GM10248 (cell line): ENCODE measurements around the gene HFE.
A peak's percentile ranks its signal among the peaks of the same experiment; 100 is the strongest.

Experiments
- CTCF ChIA-PET: fragments of 300-600 bp; sonication (Branson Sonifier 250); formaldehyde crosslinking; extraction: SDS; loops from one replicate; lab custom pipeline; 2021; ENCODE audit warnings: antibody characterized with exemption; lab: Yijun Ruan, JAX
- POLR2A ChIA-PET: fragments of 350-650 bp; sonication (Branson Sonifier 250); formaldehyde crosslinking; extraction: SDS; loops from one replicate; lab custom pipeline; 2020; ENCODE audit warnings: antibody characterized with exemption; lab: Yijun Ruan, JAX
- DNase-seq: peaks from one replicate; pipeline ENCODE4 v3.0.0; 2012; ENCODE audit errors: extremely low spot score
- TF ChIP-seq, protein P1 (sequence below): IDR thresholded peaks from 2 replicates; pipeline ENCODE4 v1.5.1; 2012; ENCODE audit warnings: mild to moderate bottlenecking, low read depth; ENCODE audit errors: extremely low read depth, missing control alignments, control extremely low read depth

The HFE gene

GRCh38 chr6:26120807-26121140, 33.5 kb downstream of the HFE start:
- POLR2A ChIA-PET = no interaction called here

DNA sequence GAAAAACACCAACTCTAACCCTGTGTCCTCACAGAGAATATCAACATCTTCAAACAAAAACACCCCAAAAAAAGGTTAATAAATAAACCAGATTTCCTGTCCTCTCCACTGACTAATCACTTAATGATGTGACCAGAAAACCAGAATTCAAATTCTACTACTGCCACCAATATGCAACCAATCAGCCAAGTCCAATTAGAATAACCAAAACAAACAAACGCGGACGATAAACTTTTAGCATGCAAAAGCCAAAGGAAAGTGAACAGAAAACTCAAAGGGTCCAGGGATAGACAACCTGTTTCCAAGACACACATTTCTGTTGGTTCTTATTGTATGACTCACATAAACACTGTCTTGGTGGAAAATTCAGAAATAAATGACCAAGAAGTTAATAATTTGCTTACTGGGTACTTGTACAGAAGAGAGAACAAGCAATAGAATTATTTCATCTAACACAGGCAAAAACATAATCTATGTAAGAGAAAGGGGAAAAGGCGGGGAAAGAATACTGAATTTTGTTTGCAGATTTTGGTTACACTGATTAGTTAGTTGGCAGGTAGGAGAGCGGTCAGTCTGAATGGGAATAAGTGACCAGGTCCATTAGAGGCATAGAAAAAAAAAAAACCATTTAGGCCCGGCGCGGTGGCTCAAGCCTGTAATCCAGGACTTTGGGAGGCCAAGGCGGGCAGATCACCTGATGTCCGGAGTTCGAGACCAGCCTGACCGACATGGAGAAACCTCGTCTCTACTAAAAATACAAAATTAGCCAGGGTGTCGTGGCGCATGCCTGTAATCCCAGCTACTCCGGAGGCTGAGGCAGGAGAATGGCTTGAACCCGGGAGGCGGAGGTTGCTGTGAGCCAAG, 34.1 kb downstream of the HFE start:
- ChIA-PET POLR2A (no interaction called here), CTCF (no interaction called here)
- no peak for DNase-seq
- TF ChIP-seq, protein P1, sequence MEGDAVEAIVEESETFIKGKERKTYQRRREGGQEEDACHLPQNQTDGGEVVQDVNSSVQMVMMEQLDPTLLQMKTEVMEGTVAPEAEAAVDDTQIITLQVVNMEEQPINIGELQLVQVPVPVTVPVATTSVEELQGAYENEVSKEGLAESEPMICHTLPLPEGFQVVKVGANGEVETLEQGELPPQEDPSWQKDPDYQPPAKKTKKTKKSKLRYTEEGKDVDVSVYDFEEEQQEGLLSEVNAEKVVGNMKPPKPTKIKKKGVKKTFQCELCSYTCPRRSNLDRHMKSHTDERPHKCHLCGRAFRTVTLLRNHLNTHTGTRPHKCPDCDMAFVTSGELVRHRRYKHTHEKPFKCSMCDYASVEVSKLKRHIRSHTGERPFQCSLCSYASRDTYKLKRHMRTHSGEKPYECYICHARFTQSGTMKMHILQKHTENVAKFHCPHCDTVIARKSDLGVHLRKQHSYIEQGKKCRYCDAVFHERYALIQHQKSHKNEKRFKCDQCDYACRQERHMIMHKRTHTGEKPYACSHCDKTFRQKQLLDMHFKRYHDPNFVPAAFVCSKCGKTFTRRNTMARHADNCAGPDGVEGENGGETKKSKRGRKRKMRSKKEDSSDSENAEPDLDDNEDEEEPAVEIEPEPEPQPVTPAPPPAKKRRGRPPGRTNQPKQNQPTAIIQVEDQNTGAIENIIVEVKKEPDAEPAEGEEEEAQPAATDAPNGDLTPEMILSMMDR = no peak

More at GRCh38 chr6:26120807-26121140, 33.5 kb downstream of the HFE start:
- no peak for DNase-seq
- TF ChIP-seq, protein P1 = no peak
- CTCF ChIA-PET = interaction anchor here (0.6 kb wide), 1 partner anchor 36 kb away, joined by 3 read pairs; no protein-coding TSS in a partner anchor

DNA sequence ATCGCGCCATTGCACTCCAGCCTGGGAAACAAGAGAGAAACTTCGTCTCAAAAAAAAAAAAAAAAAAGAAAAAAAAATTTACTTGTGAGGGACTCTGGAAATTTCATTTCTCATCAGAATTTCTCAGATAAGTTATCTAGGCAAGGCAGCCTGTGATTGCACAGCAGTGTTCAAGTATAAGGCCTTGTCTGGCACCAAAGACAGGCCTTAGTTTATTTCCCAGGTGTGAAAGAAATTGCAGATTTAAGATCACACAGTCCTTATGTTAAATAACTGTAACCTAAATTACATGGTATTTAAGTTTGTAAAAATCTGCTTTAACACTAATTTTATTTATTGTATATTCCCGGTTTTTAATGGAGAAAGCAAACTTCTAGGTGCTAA, 34.8 kb downstream of the HFE start:
- DNase-seq = no peak
- TF ChIP-seq, protein P1 = no peak

DNA sequence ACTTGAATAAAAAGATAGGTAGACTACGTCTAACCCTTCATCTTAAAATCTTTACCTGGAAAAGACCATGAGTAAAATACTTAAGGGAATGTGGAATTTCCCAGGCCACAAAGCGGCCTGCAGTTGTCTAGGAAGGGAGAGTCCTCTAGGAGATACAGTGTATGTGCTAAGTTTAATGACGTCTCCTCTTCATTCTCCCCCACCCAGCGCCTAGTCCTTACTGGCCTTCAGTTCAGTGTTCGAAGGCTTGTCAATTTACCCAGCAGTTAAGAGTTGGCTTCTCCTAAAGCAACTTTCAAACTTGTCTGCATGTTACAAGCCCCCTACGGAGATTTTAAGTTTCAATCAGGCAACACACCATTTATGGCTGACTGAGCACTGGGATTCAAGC, 35.2 kb downstream of the HFE start:
- TF ChIP-seq, protein P1 = no peak
- no peak for DNase-seq
- CTCF ChIA-PET = interaction anchor here (0.9 to 4.3 kb wide), 6 partner anchors 23 to 91 kb away, joined by 3 to 28 read pairs (median 5); a partner anchor contains a TSS
- POLR2A ChIA-PET = interaction anchor here (1.9 to 5.2 kb wide), 14 partner anchors 15 to 151 kb away, joined by 7 to 211 read pairs (median 31); a partner anchor contains a TSS

More for the DNA sequence above, 34.8 kb downstream of the HFE start:
- ChIA-PET POLR2A (no interaction called here), CTCF (no interaction called here)

- ChIA-PET CTCF (interaction anchor here (0.7 to 4.3 kb wide), 16 partner anchors 13 to 148 kb away, joined by 3 to 28 read pairs (median 5); a partner anchor contains a TSS), POLR2A (interaction anchor here (0.5 to 5.2 kb wide), 43 partner anchors 10 to 1770 kb away, joined by 3 to 211 read pairs (median 8); a partner anchor contains a TSS)
- DNase-seq = peak; percentile 83
- TF ChIP-seq, protein P1 = no peak
Measured at GRCh38 chr6:26122793-26123674, 35.8 kb downstream of the HFE start.

DNA sequence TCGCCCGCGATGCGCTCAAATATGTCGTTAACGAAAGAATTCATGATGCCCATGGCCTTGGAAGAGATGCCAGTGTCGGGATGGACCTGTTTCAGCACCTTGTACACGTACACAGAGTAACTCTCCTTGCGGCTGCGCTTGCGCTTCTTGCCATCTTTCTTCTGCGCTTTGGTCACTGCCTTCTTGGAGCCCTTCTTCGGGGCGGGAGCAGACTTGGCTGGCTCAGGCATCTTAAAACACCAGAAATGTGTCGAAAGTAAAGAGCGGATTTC, 36.4 kb downstream of the HFE start:
- TF ChIP-seq, protein P1 = no peak
- no peak for DNase-seq
- CTCF ChIA-PET = interaction anchor here (0.7 to 4.3 kb wide), 15 partner anchors 12 to 147 kb away, joined by 3 to 28 read pairs (median 6); a partner anchor contains a TSS
- POLR2A ChIA-PET = interaction anchor here (0.5 to 5.2 kb wide), 47 partner anchors 9 to 1769 kb away, joined by 3 to 211 read pairs (median 7); partner anchors contain the start of gene HFE
